GM23248 (cell line): Measurements from ENCODE around the gene SH2D4B. TPM values are rescaled to one million over a fixed set of nuclear protein-coding genes. Genes with fewer than 3 reads are reported as not detected.

ENCODE experiments used
- DNase-seq: peaks from one replicate; pipeline ENCODE4 v3.0.0-alpha.2; 2015
- H2AFZ ChIP-seq: fragments of 200-600 bp; sonication (generic); 2 replicates; pipeline ENCODE4 v1.6.1; 2016; ENCODE audit warnings: antibody characterized with exemption
- H3F3A ChIP-seq: fragments of 200-600 bp; sonication (generic); 2 replicates; pipeline ENCODE4 v1.6.1; 2016; ENCODE audit warnings: mild to moderate bottlenecking, antibody characterized with exemption, mixed run types; ENCODE audit not compliant: insufficient read depth
- H3K27ac ChIP-seq: fragments of 200-600 bp; sonication (generic); 2 replicates; pipeline ENCODE4 v1.5.1; 2016; ENCODE audit warnings: mild to moderate bottlenecking
- H3K27me3 ChIP-seq: fragments of 200-600 bp; sonication (generic); replicated peaks from 2 replicates; pipeline ENCODE4 v1.6.1; 2016; ENCODE audit warnings: mild to moderate bottlenecking; ENCODE audit not compliant: insufficient read depth
- H3K36me3 ChIP-seq: fragments of 200-600 bp; sonication (generic); 2 replicates; pipeline ENCODE4 v1.6.1; 2016; ENCODE audit warnings: low read depth, mild to moderate bottlenecking
- H3K4me1 ChIP-seq: fragments of 200-600 bp; sonication (generic); 2 replicates; pipeline ENCODE4 v1.6.1; 2016; ENCODE audit warnings: mild to moderate bottlenecking; ENCODE audit not compliant: insufficient read depth
- H3K4me2 ChIP-seq: fragments of 200-600 bp; sonication (generic); one replicate; pipeline ENCODE4 v1.6.1; 2016; ENCODE audit warnings: mild to moderate bottlenecking; ENCODE audit not compliant: unreplicated experiment
- H3K4me3 ChIP-seq: fragments of 200-600 bp; sonication (generic); 2 replicates; pipeline ENCODE4 v1.5.1; 2016; ENCODE audit warnings: mild to moderate bottlenecking
- H3K79me2 ChIP-seq: fragments of 200-600 bp; sonication (generic); 2 replicates; pipeline ENCODE4 v1.6.1; 2016; ENCODE audit warnings: mild to moderate bottlenecking; ENCODE audit not compliant: insufficient read depth
- H3K9ac ChIP-seq: fragments of 200-600 bp; sonication (generic); 2 replicates; pipeline ENCODE4 v1.6.1; 2016; ENCODE audit warnings: mild to moderate bottlenecking
- H3K9me2 ChIP-seq: fragments of 200-600 bp; sonication (generic); 2 replicates; pipeline ENCODE4 v1.6.1; 2016; ENCODE audit warnings: mixed run types, mild to moderate bottlenecking, moderate library complexity; ENCODE audit not compliant: insufficient read depth
- H3K9me3 ChIP-seq: fragments of 200-600 bp; sonication (generic); one replicate; pipeline ENCODE4 v1.6.1; 2017; ENCODE audit warnings: low read depth
- H4K20me1 ChIP-seq: fragments of 200-600 bp; sonication (generic); 2 replicates; pipeline ENCODE4 v1.6.0; 2016; ENCODE audit not compliant: insufficient read depth
- EZH2 ChIP-seq: fragments of 200-600 bp; sonication (generic); IDR thresholded peaks from 2 replicates; pipeline ENCODE4 v1.6.1; 2018; ENCODE audit warnings: antibody characterized with exemption, mild to moderate bottlenecking; ENCODE audit not compliant: insufficient read depth, poor library complexity, severe bottlenecking
- EZH2phosphoT487 ChIP-seq: fragments of 200-600 bp; sonication (generic); IDR thresholded peaks from 2 replicates; pipeline ENCODE4 v1.6.1; 2018; ENCODE audit warnings: antibody characterized with exemption, moderate library complexity, mild to moderate bottlenecking, low read depth; ENCODE audit not compliant: insufficient read depth
- WGBS, 2 experiments: methylation state at CpG; one replicate each; pipeline ENCODE4 v1.1.6; 2015 to 2017; ENCODE audit warnings: low lambda C conversion rate in 2 of 2, low coverage in 1 of 2; ENCODE audit errors: missing lambda C conversion rate in 2 of 2; 5-methylcytosine and 5-hydroxymethylcytosine counted together
- in situ Hi-C: fragments of 300-500 bp; cut with MboI; formaldehyde crosslinking; loops from 2 replicates; pipeline ENCODE4 v1.15.0; 2020
- polyA plus RNA-seq: library from polyadenylated mRNA; unstranded; fragments of >200 nt; fragmentation: Nextera tagmentation; extraction: Ambion mirVana; gene quantifications from 2 replicates; pipeline ENCODE4 v1.2.1, GENCODE V29; 2016
- total RNA-seq: library from RNA; depleted of rRNA; stranded (reverse); fragments of >200 nt; shearing (Covaris generic); gene quantifications from 2 replicates; pipeline ENCODE4 v1.2.3, GENCODE V29; 2014

Gene SH2D4B
- total and polyA plus RNA-seq, 2 experiments from 2014 or later, result not detected

- Histone ChIP-seq H3K36me3 (no peaks in the 10 kb centered on the region), H2AFZ (no peak overlapping the region), H3K9ac (no peak overlapping the region), H3K27me3 (no peaks in the 10 kb centered on the region), H3K4me2 (no peak overlapping the region), H3K9me2 (no peaks in the 10 kb centered on the region), H3F3A (no peaks in the 10 kb centered on the region), H3K79me2 (no peaks in the 10 kb centered on the region), H3K9me3 (no peaks in the 10 kb centered on the region), H3K4me1 (no peaks in the 10 kb centered on the region), H4K20me1 (no peaks in the 10 kb centered on the region), H3K27ac (no peak overlapping the region), H3K4me3 (no peak overlapping the region)
- in situ Hi-C loops, result no loop called here
- no peak for DNase-seq
- 23 to 38% methylated on average over 4 of the region's 4 CpGs for WGBS, 2 experiments
- TF ChIP-seq EZH2 (no peak), EZH2phosphoT487 (no peak)
These were observed 147.7 kb downstream of the SH2D4B start for GRCh38 chr10:80685355-80685754.

GRCh38 chr10:80686734-80687475, 149.2 kb downstream of the SH2D4B start:
- TF ChIP-seq EZH2phosphoT487, result no peak
- no peak for TF ChIP-seq EZH2
- Histone ChIP-seq H3K9me2 (no peaks in the 10 kb centered on the region), H3K27me3 (no peaks in the 10 kb centered on the region), H4K20me1 (no peaks in the 10 kb centered on the region), H2AFZ (no peak overlapping the region), H3K27ac (no peak overlapping the region), H3K9me3 (no peaks in the 10 kb centered on the region), H3F3A (no peaks in the 10 kb centered on the region), H3K9ac (no peak overlapping the region), H3K79me2 (no peaks in the 10 kb centered on the region), H3K4me1 (no peaks in the 10 kb centered on the region), H3K4me3 (no peak overlapping the region), H3K4me2 (no peak overlapping the region), H3K36me3 (no peaks in the 10 kb centered on the region)
- DNase-seq, result no peak
- 16 to 26% methylated on average over 5 to 6 of the region's 6 CpGs for WGBS, 2 experiments
- in situ Hi-C loops, result no loop called here

- no peak overlapping the region for H2AFZ ChIP-seq
- no peaks in the 10 kb centered on the region for H3K9me2 ChIP-seq
- no peak overlapping the region for H3K4me2 ChIP-seq
- no peaks in the 10 kb centered on the region for H3K79me2 ChIP-seq
- no peak for TF ChIP-seq EZH2phosphoT487
- no peak for TF ChIP-seq EZH2
- H3K27me3 ChIP-seq, result no peaks in the 10 kb centered on the region
- H3K36me3 ChIP-seq, result no peaks in the 10 kb centered on the region
- no peaks in the 10 kb centered on the region for H4K20me1 ChIP-seq
- no peak overlapping the region for H3K9ac ChIP-seq
- H3K9me3 ChIP-seq, result no peaks in the 10 kb centered on the region
- H3K4me3 ChIP-seq, result no peak overlapping the region
- in situ Hi-C loops, result no loop called here
- no peaks in the 10 kb centered on the region for H3K4me1 ChIP-seq
- WGBS, 2 experiments, result 8 to 29% methylated on average over 1 of the region's 1 CpG
- no peak for DNase-seq
- H3F3A ChIP-seq, result no peaks in the 10 kb centered on the region
- no peak overlapping the region for H3K27ac ChIP-seq
These were observed 149.7 kb downstream of the SH2D4B start for GRCh38 chr10:80687476-80687789.

GRCh38 chr10:80690434-80690833, 152.7 kb downstream of the SH2D4B start:
- TF ChIP-seq EZH2phosphoT487 (no peak), EZH2 (no peak)
- Histone ChIP-seq H4K20me1 (no peaks in the 10 kb centered on the region), H3K4me3 (no peak overlapping the region), H3K4me2 (no peak overlapping the region), H3K36me3 (no peaks in the 10 kb centered on the region), H3F3A (no peaks in the 10 kb centered on the region), H3K9me3 (no peaks in the 10 kb centered on the region), H3K27me3 (no peaks in the 10 kb centered on the region), H2AFZ (no peak overlapping the region), H3K9me2 (no peaks in the 10 kb centered on the region), H3K4me1 (no peaks in the 10 kb centered on the region), H3K79me2 (no peaks in the 10 kb centered on the region), H3K27ac (no peak overlapping the region), H3K9ac (no peak overlapping the region)
- DNase-seq, result no peak
- in situ Hi-C loops, result no loop called here

GRCh38 chr10:80691441-80691840, 153.7 kb downstream of the SH2D4B start:
- no peak overlapping the region for H3K4me2 ChIP-seq
- H3K36me3 ChIP-seq, result no peaks in the 10 kb centered on the region
- in situ Hi-C loops, result no loop called here
- H3K9me3 ChIP-seq, result no peaks in the 10 kb centered on the region
- H3K27me3 ChIP-seq, result no peaks in the 10 kb centered on the region
- TF ChIP-seq EZH2, result no peak
- TF ChIP-seq EZH2phosphoT487, result no peak
- H3K4me1 ChIP-seq, result no peaks in the 10 kb centered on the region
- H3K79me2 ChIP-seq, result no peaks in the 10 kb centered on the region
- H4K20me1 ChIP-seq, result no peaks in the 10 kb centered on the region
- no peak overlapping the region for H3K4me3 ChIP-seq
- H3K9me2 ChIP-seq, result no peaks in the 10 kb centered on the region
- no peak overlapping the region for H3K27ac ChIP-seq
- DNase-seq, result no peak
- H2AFZ ChIP-seq, result no peak overlapping the region
- no peaks in the 10 kb centered on the region for H3F3A ChIP-seq
- no peak overlapping the region for H3K9ac ChIP-seq
